Right ventricle myocardium superior (tissue), 1 donor: Measurements from ENCODE around the gene PHLDB1. TPM values are rescaled to one million over a fixed set of nuclear protein-coding genes. Genes with fewer than 3 reads are reported as not detected.

Experiments
- ATAC-seq: fragments of 200-7000 bp; cut with Tn5 transposase; one replicate; pipeline ENCODE4 v1.9.1; 2020; ENCODE audit warnings: mild to moderate bottlenecking; ENCODE audit not compliant: poor library complexity
- DNase-seq: peaks from one replicate; pipeline ENCODE4 v3.0.0-alpha.2; 2020
- intact Hi-C: fragments of 100-400 bp; cut with DNase I; formaldehyde crosslinking; loops from one replicate; pipeline ENCODE4 v1.11.2; 2022
- total RNA-seq: library from RNA; stranded (reverse); fragmentation: NEBNext Ultra II Directional; extraction: Animal tissue kit (Norgen Biotek cat#: 25700); gene quantifications from one replicate; pipeline ENCODE4 v1.2.1, GENCODE V29; 2021
- donor health status: DM: no; HTN: yes; CAD: no; lungs with severe emphysema.

Gene PHLDB1
- total RNA-seq, 1 donor from 2014 or later: 102 TPM

GRCh38 chr11:118619444-118620197 lies 12.2 kb downstream of the PHLDB1 start:
- DNase-seq: peak; percentile 51
- no peak for ATAC-seq
- intact Hi-C loops: no loop called here

DNA sequence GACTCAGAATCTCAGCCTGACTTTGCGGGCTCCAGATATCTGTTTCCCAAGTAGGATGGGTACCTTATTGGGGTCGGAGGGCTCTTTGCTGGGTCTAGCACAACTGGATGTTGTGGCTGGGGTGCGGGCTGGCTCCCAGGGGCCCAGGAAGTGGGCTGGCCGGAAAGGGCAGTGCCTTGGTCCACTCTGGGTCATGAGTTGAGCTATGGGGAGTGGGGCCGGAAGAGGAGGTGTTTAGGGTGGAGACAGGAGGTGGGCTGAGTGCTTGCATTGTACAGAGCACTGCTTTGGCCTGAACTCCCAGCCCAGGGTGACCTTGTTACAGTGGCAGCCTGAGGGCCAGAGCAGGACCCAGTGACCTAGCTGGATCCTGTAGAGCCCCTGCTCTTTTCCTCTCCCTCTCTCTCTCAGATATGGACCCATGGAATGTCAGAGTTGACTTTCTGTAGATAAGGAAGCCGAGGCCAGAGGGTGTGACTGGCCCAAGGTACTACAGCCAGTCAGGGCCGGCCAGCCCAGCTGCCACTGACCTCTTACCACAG lies 13.2 kb downstream of the PHLDB1 start:
- intact Hi-C loops: no loop called here
- peak; percentile 57 for DNase-seq
- peak; percentile 16 for ATAC-seq

GRCh38 chr11:118621071-118621783 lies 13.8 kb downstream of the PHLDB1 start:
- ATAC-seq: peak; percentile 78
- intact Hi-C loops: no loop called here
- peak; percentile 93 for DNase-seq

- DNase-seq: no peak
- intact Hi-C loops: no loop called here
Measured at GRCh38 chr11:118621784-118622375, 14.5 kb downstream of the PHLDB1 start.

DNA sequence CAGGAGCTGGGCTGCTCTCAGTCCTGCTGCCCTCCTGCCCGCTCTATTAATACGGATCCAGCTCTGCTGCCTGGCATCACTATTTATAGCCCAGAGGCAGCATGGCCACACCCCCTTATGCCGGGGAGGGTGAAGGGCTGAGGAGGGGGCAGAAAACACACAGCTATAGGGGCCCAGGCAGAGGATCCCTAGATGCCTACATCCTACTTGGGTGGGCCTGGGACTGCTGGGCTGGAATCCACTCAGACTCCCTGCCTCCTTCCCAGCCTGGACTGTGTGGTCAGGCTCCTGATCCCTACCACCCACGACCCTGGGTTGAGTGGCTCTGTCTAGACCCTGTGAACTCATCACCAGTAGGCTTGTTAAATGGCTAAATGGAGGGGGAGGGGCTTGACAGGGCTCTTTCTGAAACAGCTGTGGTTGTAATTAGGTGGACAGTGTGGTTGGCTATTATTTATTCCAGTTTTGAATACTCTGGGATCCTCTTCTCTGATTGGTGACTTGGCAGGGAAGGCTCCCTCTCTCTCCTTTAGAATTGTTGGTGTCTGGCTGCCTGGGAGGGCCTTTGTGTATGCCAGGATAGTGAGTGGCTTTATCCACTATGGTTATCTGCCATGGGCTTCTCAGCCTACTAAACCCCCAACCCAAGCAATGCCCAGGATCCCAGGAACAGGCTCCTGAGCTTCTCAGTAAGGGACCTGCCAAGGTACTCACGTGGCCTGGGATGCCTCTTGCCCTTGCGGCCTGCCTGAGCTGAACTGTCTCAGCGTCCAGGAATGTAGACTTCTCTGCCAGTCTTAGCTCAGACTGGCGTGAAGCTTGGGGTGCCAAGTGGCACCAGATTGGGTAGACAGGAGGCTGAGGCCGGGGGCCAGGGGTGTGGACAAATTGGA lies 15.2 kb downstream of the PHLDB1 start:
- DNase-seq: peak; percentile 70
- intact Hi-C loops: no loop called here
- peak; percentile 66 for ATAC-seq

More at GRCh38 chr11:118621784-118622375, 14.5 kb downstream of the PHLDB1 start:
- no peak for ATAC-seq

- intact Hi-C loops: no loop called here
- DNase-seq (peak; percentile 53), ATAC-seq (peak; percentile 1)
Measured at GRCh38 chr11:118623269-118623655, 15.8 kb downstream of the PHLDB1 start.

- peak; percentile 45 for DNase-seq
Measured at GRCh38 chr11:118625036-118625690, 17.7 kb downstream of the PHLDB1 start.

DNA sequence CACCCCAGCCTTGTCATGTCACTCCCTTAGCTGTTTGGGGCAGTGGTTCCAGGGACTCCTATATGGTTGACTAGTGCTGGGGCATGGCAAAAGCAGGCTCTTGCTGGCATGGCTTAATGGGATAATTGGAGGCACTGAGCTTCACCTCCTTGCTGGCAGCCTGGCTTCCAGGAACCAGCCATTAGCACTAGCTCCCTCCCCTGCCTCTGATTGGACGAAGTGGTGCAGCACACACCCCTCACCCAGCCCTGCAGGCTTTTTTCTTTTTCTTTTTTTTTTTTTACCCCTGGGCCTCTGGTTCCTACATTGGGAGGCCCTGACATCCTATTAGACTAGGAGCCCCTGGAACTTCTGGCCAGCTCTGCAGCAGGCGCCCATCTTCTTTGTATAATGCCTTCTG lies 18.6 kb downstream of the PHLDB1 start:
- intact Hi-C loops: no loop called here
- DNase-seq: peak; percentile 24
- no peak for ATAC-seq

More at GRCh38 chr11:118625036-118625690, 17.7 kb downstream of the PHLDB1 start:
- no peak for ATAC-seq
- intact Hi-C loops: no loop called here

GRCh38 chr11:118627566-118627965 lies 20.2 kb downstream of the PHLDB1 start:
- DNase-seq (peak; percentile 37), ATAC-seq (no peak)
- intact Hi-C loops: no loop called here

DNA sequence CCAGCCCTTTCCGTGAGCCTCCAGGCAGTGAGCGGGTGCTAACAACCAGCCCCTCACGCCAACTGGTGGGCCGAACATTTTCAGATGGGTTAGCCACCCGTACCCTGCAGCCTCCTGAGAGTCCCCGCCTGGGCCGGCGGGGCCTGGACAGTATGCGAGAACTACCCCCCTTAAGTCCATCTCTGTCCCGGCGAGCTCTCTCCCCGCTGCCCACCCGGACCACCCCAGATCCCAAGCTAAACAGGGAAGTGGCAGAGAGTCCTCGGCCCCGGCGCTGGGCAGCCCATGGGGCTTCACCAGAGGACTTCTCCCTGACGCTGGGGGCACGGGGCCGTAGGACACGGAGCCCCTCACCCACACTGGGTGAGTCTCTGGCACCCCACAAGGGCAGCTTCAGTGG lies 20.6 kb downstream of the PHLDB1 start:
- intact Hi-C loops: no loop called here
- DNase-seq: peak; percentile 37
- no peak for ATAC-seq

DNA sequence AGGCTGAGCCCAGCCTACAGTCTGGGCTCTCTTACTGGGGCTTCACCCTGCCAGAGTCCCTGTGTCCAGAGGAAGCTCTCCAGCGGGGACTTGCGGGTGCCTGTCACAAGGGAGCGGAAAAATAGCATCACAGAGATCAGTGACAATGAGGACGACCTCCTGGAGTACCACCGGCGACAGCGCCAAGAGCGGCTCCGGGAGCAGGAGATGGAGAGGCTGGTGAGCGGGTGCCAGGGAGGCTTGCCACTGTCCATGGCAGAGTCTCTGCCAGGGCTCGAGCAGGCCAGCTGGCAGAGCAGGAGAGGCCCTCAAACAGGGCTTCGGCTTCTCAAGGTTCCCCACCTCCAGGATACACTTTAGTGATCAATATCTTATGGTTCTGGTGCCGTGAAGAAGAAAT lies 21.0 kb downstream of the PHLDB1 start:
- DNase-seq: peak; percentile 79
- peak; percentile 62 for ATAC-seq
- intact Hi-C loops: no loop called here

- intact Hi-C loops: no loop called here
- DNase-seq: peak; percentile 30
- no peak for ATAC-seq
Measured at GRCh38 chr11:118628861-118629549, 21.6 kb downstream of the PHLDB1 start.

- intact Hi-C loops: no loop called here
- ATAC-seq (peak; percentile 10), DNase-seq (peak; percentile 58)
Measured at GRCh38 chr11:118629761-118630661, 22.6 kb downstream of the PHLDB1 start.

- DNase-seq (peak; percentile 33), ATAC-seq (no peak)
- intact Hi-C loops: no loop called here
Measured at GRCh38 chr11:118631142-118631909, 23.9 kb downstream of the PHLDB1 start.

DNA sequence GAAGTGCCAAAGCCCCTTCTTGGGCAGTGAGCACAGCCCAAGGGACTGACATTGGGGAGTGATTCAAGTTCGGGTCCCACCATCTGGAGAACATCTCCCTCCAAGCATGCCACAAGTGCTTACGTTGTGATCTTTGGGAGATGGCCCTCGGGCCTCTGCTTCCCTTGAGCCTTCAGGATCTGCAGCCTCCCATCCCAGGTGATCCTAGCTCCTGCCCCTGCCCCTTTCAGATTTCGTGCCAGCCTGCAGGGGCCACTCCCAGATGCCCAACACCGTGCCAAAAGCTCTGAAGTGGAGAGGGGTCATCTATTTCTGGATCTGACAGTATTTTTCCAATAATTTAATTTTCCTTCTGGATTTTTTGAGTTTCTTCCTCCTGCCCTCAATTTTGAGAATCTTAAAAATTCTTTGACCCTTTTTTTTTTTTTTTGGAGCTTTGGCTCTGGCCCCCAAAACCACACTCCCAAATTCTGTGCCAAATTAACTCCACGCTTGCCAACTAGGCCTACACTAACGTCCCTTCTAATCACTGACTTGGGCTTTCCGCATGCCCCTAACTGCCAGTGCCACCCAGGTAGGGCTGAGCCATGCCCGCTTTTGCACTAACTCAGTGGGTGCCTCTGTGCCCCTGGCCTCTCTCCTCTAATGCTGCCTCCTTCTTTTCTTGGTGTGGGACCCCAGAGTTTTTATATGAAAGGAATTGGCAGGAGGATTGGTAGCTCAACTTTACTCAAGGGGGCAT lies 25.3 kb downstream of the PHLDB1 start:
- intact Hi-C loops: no loop called here
- ATAC-seq (no peak), DNase-seq (peak; percentile 22)
